HuH-7.5 (cell line): ENCODE results near the gene HLA-B.

ENCODE experiments used
- DNase-seq: peaks from one replicate; pipeline ENCODE4 v3.0.0; 2011; ENCODE audit warnings: low spot score

HLA-B gene

DNA sequence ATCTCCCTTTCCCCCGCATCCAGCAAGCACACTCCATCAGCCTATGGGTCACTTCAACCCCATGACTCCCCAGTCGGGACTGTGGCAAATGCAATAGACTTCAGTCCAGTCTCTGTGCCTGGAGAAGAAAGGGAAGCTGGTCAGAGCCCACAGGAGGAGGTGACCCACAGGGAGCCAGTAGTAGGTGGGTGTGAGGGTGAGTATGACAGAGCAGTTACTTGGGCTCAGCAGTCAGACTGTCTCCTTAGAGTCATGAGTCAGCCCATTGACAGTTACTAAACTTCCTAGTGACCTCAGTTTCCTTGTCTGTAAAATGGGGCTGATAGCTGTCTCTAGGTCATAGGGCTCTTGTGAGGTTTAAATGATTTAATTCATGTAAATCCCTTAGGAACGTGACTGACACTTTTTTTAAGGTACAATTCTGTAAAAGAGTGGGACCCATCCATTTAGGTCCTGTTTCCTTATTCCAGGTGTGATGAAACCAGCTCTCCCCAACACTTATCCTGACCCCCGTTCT lies 51.2 kb downstream of the HLA-B start:
- no peak for DNase-seq

DNA sequence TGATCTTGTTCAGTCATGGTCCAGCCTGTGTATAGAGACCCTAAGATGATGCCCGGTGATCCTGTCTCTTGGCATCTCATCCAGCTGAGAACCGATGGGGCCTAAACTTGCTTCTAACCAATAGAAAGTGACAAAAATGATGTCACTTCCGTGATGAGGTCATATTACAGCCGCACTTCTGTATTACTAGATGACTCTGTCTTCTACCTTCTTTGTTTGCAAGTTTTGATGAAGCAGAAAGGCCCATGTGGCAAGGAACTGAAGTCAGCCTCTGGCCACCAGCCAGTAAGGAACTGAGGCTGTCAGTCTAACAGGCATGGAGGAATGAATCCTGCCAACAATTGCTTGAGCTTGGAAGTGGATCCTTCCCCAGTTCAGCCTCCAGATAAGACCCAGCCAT lies 52.3 kb downstream of the HLA-B start:
- DNase-seq, result no peak
